ENCODE data around the gene GIT2.
A peak's percentile ranks its signal among the peaks of the same experiment; 100 is the strongest.
"Not testable (repeated sequence)": the region's sequence is repeated elsewhere in the genome, so short reads cannot be mapped to it uniquely, and the experiment has no call there.

GIT2 gene

GRCh38 chr12:109893261-109893995 is 102.7 kb downstream of the GIT2 start:
- no peak for DNase-seq (ENCODE audit: low read depth, low spot score)

- DNase-seq (ENCODE audit: low read depth, low spot score): no peak
Observed at GRCh38 chr12:109892748-109893147, 103.4 kb downstream of the GIT2 start.

GRCh38 chr12:109892165-109892715 is 103.9 kb downstream of the GIT2 start:
- no peak for DNase-seq (ENCODE audit: low read depth, low spot score)

- DNase-seq (ENCODE audit: low read depth, low spot score): not testable (repeated sequence)
Observed at GRCh38 chr12:109891731-109892130, 104.4 kb downstream of the GIT2 start.

GRCh38 chr12:109890620-109891170 is 105.5 kb downstream of the GIT2 start:
- DNase-seq (ENCODE audit: low read depth, low spot score): no peak

- DNase-seq (ENCODE audit: low read depth, low spot score): no peak
Observed at GRCh38 chr12:109888179-109889020, 107.8 kb downstream of the GIT2 start.

GRCh38 chr12:109885616-109886015 is 110.6 kb downstream of the GIT2 start:
- no peak for DNase-seq (ENCODE audit: low read depth, low spot score)

GRCh38 chr12:109883461-109883860 is 112.7 kb downstream of the GIT2 start:
- no peak for DNase-seq (ENCODE audit: low read depth, low spot score)

- DNase-seq (ENCODE audit: low read depth, low spot score): no peak
Observed at GRCh38 chr12:109881752-109882151, 114.4 kb downstream of the GIT2 start.

GRCh38 chr12:109880938-109881337 is 115.2 kb downstream of the GIT2 start:
- no peak for DNase-seq (ENCODE audit: low read depth, low spot score)

- DNase-seq (ENCODE audit: low read depth, low spot score): peak; percentile 46
Observed at GRCh38 chr12:109880043-109880931, 115.9 kb downstream of the GIT2 start, which contains the start of gene GLTP. Gene GLTP (minus strand): TSS chr12:109880541. CDS start chr12:109880374, 167 bp downstream.
